WERI-Rb-1 (cell line): Measurements from ENCODE around the gene JAZF1.

Source experiments
- DNase-seq: peaks from one replicate; pipeline ENCODE4 v3.0.0-alpha.2; 2020
- H3K27ac ChIP-seq: fragments of 250-450 bp; sonication (Bioruptor Pico); 2 replicates; pipeline ENCODE4 v1.5.1; 2020; ENCODE audit warnings: mild to moderate bottlenecking, moderate library complexity
- H3K27me3 ChIP-seq: fragments of 250-450 bp; sonication (Bioruptor Pico); 2 replicates; pipeline ENCODE4 v1.5.1; 2021; ENCODE audit warnings: mild to moderate bottlenecking, low read depth, moderate library complexity; ENCODE audit not compliant: insufficient read depth, severe bottlenecking
- H3K36me3 ChIP-seq: fragments of 250-450 bp; sonication (Bioruptor Pico); 2 replicates; pipeline ENCODE4 v1.5.1; 2020; ENCODE audit warnings: mild to moderate bottlenecking, moderate library complexity
- H3K4me3 ChIP-seq: 2 replicates; pipeline ENCODE4 v1.5.1; 2011; ENCODE audit warnings: low read depth, mild to moderate bottlenecking, control low read depth, low read length
- H3K9me3 ChIP-seq: fragments of 250-450 bp; sonication (Bioruptor Pico); 2 replicates; pipeline ENCODE4 v1.5.1; 2021; ENCODE audit warnings: mild to moderate bottlenecking, moderate library complexity; ENCODE audit not compliant: severe bottlenecking
- TF ChIP-seq, protein P1 (sequence below): IDR thresholded peaks from 2 replicates; pipeline ENCODE4 v1.5.1; 2011; ENCODE audit warnings: low read depth, mild to moderate bottlenecking, control low read depth, inconsistent platforms, low read length

The JAZF1 gene

GRCh38 chr7:27839099-27839498 is 341.5 kb downstream of the JAZF1 start:
- Histone ChIP-seq H3K9me3 (no peaks in the 10 kb centered on the region), H3K36me3 (no peaks in the 10 kb centered on the region), H3K27ac (no peak overlapping the region), H3K27me3 (no peaks in the 10 kb centered on the region), H3K4me3 (no peak overlapping the region)
- no peak for DNase-seq
- TF ChIP-seq, protein P1, sequence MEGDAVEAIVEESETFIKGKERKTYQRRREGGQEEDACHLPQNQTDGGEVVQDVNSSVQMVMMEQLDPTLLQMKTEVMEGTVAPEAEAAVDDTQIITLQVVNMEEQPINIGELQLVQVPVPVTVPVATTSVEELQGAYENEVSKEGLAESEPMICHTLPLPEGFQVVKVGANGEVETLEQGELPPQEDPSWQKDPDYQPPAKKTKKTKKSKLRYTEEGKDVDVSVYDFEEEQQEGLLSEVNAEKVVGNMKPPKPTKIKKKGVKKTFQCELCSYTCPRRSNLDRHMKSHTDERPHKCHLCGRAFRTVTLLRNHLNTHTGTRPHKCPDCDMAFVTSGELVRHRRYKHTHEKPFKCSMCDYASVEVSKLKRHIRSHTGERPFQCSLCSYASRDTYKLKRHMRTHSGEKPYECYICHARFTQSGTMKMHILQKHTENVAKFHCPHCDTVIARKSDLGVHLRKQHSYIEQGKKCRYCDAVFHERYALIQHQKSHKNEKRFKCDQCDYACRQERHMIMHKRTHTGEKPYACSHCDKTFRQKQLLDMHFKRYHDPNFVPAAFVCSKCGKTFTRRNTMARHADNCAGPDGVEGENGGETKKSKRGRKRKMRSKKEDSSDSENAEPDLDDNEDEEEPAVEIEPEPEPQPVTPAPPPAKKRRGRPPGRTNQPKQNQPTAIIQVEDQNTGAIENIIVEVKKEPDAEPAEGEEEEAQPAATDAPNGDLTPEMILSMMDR, result no peak

- Histone ChIP-seq H3K27ac (no peak overlapping the region), H3K9me3 (no peaks in the 10 kb centered on the region), H3K27me3 (no peaks in the 10 kb centered on the region), H3K4me3 (no peak overlapping the region), H3K36me3 (no peaks in the 10 kb centered on the region)
- TF ChIP-seq, protein P1, result no peak
- no peak for DNase-seq
Observed at GRCh38 chr7:27836536-27836935, 344.1 kb downstream of the JAZF1 start.

- Histone ChIP-seq H3K9me3 (no peaks in the 10 kb centered on the region), H3K36me3 (no peaks in the 10 kb centered on the region), H3K4me3 (no peak overlapping the region), H3K27me3 (no peaks in the 10 kb centered on the region), H3K27ac (no peak overlapping the region)
- DNase-seq, result no peak
- TF ChIP-seq, protein P1, result no peak
Observed at GRCh38 chr7:27835376-27835775, 345.2 kb downstream of the JAZF1 start.

DNA sequence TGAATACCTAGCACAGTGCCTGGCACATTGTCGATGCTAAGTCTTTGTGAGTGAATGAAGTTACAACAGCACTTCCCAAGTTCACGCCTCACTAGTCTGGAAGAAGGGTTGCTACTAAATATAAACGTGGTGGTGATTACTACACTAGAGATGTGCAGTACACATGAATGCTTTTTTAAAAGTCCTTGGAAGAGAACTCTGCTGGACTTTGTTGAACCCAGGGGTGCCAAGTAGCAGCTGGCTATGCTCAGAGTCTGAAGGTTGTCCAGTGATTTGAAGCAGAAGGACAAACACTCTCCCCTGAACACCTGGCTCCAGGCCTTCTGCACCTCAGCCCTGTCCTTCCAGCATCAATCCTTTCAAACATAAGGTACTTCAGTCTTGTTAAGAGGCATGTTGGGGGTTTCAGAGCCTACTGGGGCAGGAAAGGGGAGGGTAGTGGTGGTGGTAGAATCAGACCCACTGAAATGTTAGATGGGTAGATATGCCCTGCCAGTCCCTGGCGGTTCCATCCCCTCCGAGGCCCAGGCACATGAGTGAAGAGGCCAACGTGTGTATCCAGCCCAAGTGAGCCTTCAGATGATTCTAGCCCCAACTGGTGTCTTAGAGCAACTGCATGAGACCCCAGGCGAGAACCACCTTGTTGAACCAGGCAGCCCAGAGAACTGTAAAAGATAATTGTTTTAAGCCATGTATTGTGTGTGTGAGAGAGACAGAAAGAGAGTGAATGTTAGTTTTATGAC is 346.2 kb downstream of the JAZF1 start:
- no peak for DNase-seq
- TF ChIP-seq, protein P1, result no peak
- no peaks in the 10 kb centered on the region for H3K36me3 ChIP-seq

GRCh38 chr7:27826357-27826756 is 354.2 kb downstream of the JAZF1 start:
- Histone ChIP-seq H3K4me3 (no peak overlapping the region), H3K9me3 (no peaks in the 10 kb centered on the region), H3K36me3 (peaks cover 2% of the 10 kb centered on the region; the same call in 1 of the 2 replicates), H3K27ac (no peak overlapping the region), H3K27me3 (no peaks in the 10 kb centered on the region)
- TF ChIP-seq, protein P1, result no peak
- DNase-seq, result no peak

More for the DNA sequence above, 346.2 kb downstream of the JAZF1 start:
- H3K27ac ChIP-seq, result no peak overlapping the region
- no peaks in the 10 kb centered on the region for H3K27me3 ChIP-seq
- H3K4me3 ChIP-seq, result no peak overlapping the region
- no peaks in the 10 kb centered on the region for H3K9me3 ChIP-seq

DNA sequence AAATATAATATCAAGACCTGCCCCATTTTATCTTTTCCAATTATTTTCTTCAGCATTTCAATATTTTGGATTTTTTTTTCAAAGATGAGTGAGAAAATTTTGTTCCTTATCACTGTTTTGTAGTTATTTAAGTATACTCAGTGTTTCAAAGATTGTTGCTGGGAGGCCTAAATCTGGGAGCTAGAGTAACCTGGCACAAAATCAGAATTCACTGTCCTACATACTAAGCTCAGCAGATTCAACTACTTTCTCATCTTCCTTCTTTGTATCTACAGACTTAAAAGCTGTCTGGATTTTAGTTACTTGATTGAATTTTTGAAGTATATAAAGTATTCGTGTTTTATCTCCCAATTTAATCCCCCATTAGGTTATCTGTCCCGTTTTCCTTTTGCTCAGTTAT is 354.7 kb downstream of the JAZF1 start:
- H3K9me3 ChIP-seq, result no peaks in the 10 kb centered on the region

More for the DNA sequence above, 354.7 kb downstream of the JAZF1 start:
- no peak for DNase-seq
- Histone ChIP-seq H3K27ac (no peak overlapping the region), H3K36me3 (peaks cover 2% of the 10 kb centered on the region; the same call in 1 of the 2 replicates), H3K27me3 (no peaks in the 10 kb centered on the region), H3K4me3 (no peak overlapping the region)
- TF ChIP-seq, protein P1, result no peak
